NT2/D1 (cell line): ENCODE results near the gene BICRAL.

Source experiments
- SUZ12 ChIP-seq: IDR thresholded peaks from 2 replicates; pipeline ENCODE4 v1.6.1; 2011; ENCODE audit not compliant: insufficient read length, insufficient read depth; ENCODE audit errors: extremely low read depth
- YY1 ChIP-seq: IDR thresholded peaks from 2 replicates; pipeline ENCODE4 v1.6.1; 2011; ENCODE audit not compliant: insufficient read length, insufficient read depth
- ZNF274 ChIP-seq: IDR thresholded peaks from 2 replicates; pipeline ENCODE4 v1.6.1; 2011; ENCODE audit warnings: mild to moderate bottlenecking, low read depth, low read length

- TF ChIP-seq SUZ12: no peak
- TF ChIP-seq ZNF274: no peak
- no peak for TF ChIP-seq YY1
Observed at GRCh38 chr6:42762950-42763349, 18.9 kb upstream of the BICRAL start.
